Aorta (tissue), 5 donors: ENCODE measurements around the gene RASAL1. TPM values are rescaled to one million over a fixed set of nuclear protein-coding genes. Genes with fewer than 3 reads are reported as not detected.

Experiments used
- ATAC-seq: fragments of 200-7000 bp; cut with Tn5 transposase; one replicate; pipeline ENCODE4 v1.9.1; 2022; ENCODE audit warnings: moderate library complexity; ENCODE audit not compliant: low FRiP score
- DNase-seq, 2 donors: peaks; one replicate each; pipeline ENCODE4 v3.0.0-alpha.2; 2020
- H3K27ac ChIP-seq, 2 donors: one replicate each; pipeline ENCODE4 v1.5.1; 2013; ENCODE audit warnings: low read length in 2 of 2, mild to moderate bottlenecking in 2 of 2, moderate library complexity in 2 of 2, control low read depth in 1 of 2, inconsistent platforms in 1 of 2, low read depth in 1 of 2
- H3K27me3 ChIP-seq, 2 donors: one replicate each; pipeline ENCODE4 v1.6.1; 2013; ENCODE audit warnings: control low read depth in 1 of 2, low read length in 1 of 2, mild to moderate bottlenecking in 1 of 2, moderate library complexity in 1 of 2; ENCODE audit not compliant: insufficient read depth in 2 of 2, control insufficient read depth in 1 of 2
- H3K36me3 ChIP-seq, 2 donors: one replicate each; pipeline ENCODE4 v1.6.1; 2013; ENCODE audit warnings: control low read depth in 1 of 2, low read length in 1 of 2, mild to moderate bottlenecking in 1 of 2; ENCODE audit not compliant: insufficient read depth in 2 of 2, control insufficient read depth in 1 of 2
- H3K4me1 ChIP-seq, 2 donors: one replicate each; pipeline ENCODE4 v1.6.1; 2013; ENCODE audit warnings: low read length in 2 of 2, control low read depth in 1 of 2, mild to moderate bottlenecking in 1 of 2, moderate library complexity in 1 of 2; ENCODE audit not compliant: insufficient read depth in 2 of 2, control insufficient read depth in 1 of 2
- H3K4me3 ChIP-seq, 2 donors: one replicate each; pipeline ENCODE4 v1.5.1; 2013; ENCODE audit warnings: low read length in 2 of 2, control low read depth in 1 of 2, mild to moderate bottlenecking in 1 of 2
- H3K9me3 ChIP-seq: one replicate; pipeline ENCODE4 v1.6.1; 2013; ENCODE audit warnings: mild to moderate bottlenecking, low read length; ENCODE audit not compliant: control insufficient read depth
- WGBS, 2 donors: extraction: QIAGEN DNeasy Blood & Tissue Kit; methylation state at CpG; one replicate each; pipeline ENCODE4 v1.1.7; 2013; 5-methylcytosine and 5-hydroxymethylcytosine counted together
- intact Hi-C, 2 donors: fragments of 100-400 bp; cut with DNase I; formaldehyde crosslinking; loops; one replicate each; pipeline versions ENCODE4 v1.14.2 to v1.15.0; 2022
- polyA plus RNA-seq, 2 donors: library from polyadenylated mRNA; stranded (reverse); fragments of 200-250 nt; gene quantifications; one replicate each; pipeline ENCODE4 v1.2.3, GENCODE V29; 2013
- total RNA-seq, 2 donors: library from RNA; stranded (reverse); fragmentation: NEBNext Ultra II Directional; extraction: Animal tissue kit (Norgen Biotek cat#: 25700); gene quantifications; one replicate each; pipeline ENCODE4 v1.2.1, GENCODE V29; 2021
- donor health status: healthy with polysubstance abuse.
- donor health status: Bipolar disorder and iron deficiency.
- donor health status: DM: no; HTN: no; CAD: no.
- donor health status: DM: no; HTN: no; CAD: no.
- donor health status: DM: yes; HTN: yes; CAD: no.

RASAL1 gene
- total and polyA plus RNA-seq, 4 donors, result not detected

- Histone ChIP-seq H3K4me3 (no peak overlapping the region), H3K9me3 (no peaks in the 10 kb centered on the region), H3K4me1 (no peaks in the 10 kb centered on the region), H3K27me3 (no peaks in the 10 kb centered on the region), H3K27ac (no peak overlapping the region), H3K36me3 (no peaks in the 10 kb centered on the region)
- 93 to 94% methylated on average over 1 of the region's 1 CpG for WGBS, 2 donors
- no peak for ATAC-seq
- intact Hi-C loops, result no loop called here
- DNase-seq, result no peak
Measured at GRCh38 chr12:113058553-113058952, 77.0 kb downstream of the RASAL1 start.

GRCh38 chr12:113057565-113058485, 77.7 kb downstream of the RASAL1 start:
- Histone ChIP-seq H3K4me3 (no peak overlapping the region), H3K27ac (no peak overlapping the region), H3K27me3 (no peaks in the 10 kb centered on the region), H3K36me3 (no peaks in the 10 kb centered on the region), H3K9me3 (no peaks in the 10 kb centered on the region), H3K4me1 (no peaks in the 10 kb centered on the region)
- no peak for DNase-seq
- intact Hi-C loops, result no loop called here
- 57 to 62% methylated on average over 42 to 44 of the region's 44 CpGs for WGBS, 2 donors
- ATAC-seq, result no peak

- intact Hi-C loops, result no loop called here
- no peaks in the 10 kb centered on the region for H3K4me1 ChIP-seq
- DNase-seq, result no peak
- H3K4me3 ChIP-seq, result peak within 1 kb of the TSS in 1 of 2 donors; percentile 17
- no peak within 1 kb of the TSS for H3K27ac ChIP-seq
- 0 to 1% methylated on average over 49 to 94 of the region's 94 CpGs for WGBS, 2 donors
- H3K9me3 ChIP-seq, result no peaks in the 10 kb centered on the region
- H3K36me3 ChIP-seq, result no peaks in the 10 kb centered on the region
- ATAC-seq, result peak; percentile 57
- no peaks in the 10 kb centered on the region for H3K27me3 ChIP-seq
Measured at GRCh38 chr12:113056631-113057488, 78.7 kb downstream of the RASAL1 start, which contains the start of gene DTX1. DTX1 (plus strand) TSS chr12:113056730; CDS start chr12:113058193, 1,463 bp downstream.

GRCh38 chr12:113056381-113056630, 79.3 kb downstream of the RASAL1 start:
- no peaks in the 10 kb centered on the region for H3K27me3 ChIP-seq
- H3K27ac ChIP-seq, result no peak overlapping the region
- 4 to 9% methylated on average over 8 of the region's 8 CpGs for WGBS, 2 donors
- H3K4me3 ChIP-seq, result peak overlapping the region in 1 of 2 donors; percentile 17
- DNase-seq, result no peak
- intact Hi-C loops, result no loop called here
- no peaks in the 10 kb centered on the region for H3K9me3 ChIP-seq
- no peak for ATAC-seq
- no peaks in the 10 kb centered on the region for H3K36me3 ChIP-seq
- H3K4me1 ChIP-seq, result no peaks in the 10 kb centered on the region

- Histone ChIP-seq H3K36me3 (no peaks in the 10 kb centered on the region), H3K4me1 (no peaks in the 10 kb centered on the region), H3K4me3 (no peak overlapping the region), H3K9me3 (no peaks in the 10 kb centered on the region), H3K27me3 (no peaks in the 10 kb centered on the region), H3K27ac (no peak overlapping the region)
- ATAC-seq (no peak), DNase-seq (no peak)
- 40 to 46% methylated on average over 12 to 13 of the region's 13 CpGs for WGBS, 2 donors
- intact Hi-C loops, result no loop called here
Measured at GRCh38 chr12:113055594-113056380, 79.8 kb downstream of the RASAL1 start.

GRCh38 chr12:113054948-113055486, 80.5 kb downstream of the RASAL1 start:
- ATAC-seq (no peak), DNase-seq (no peak)
- intact Hi-C loops, result loop anchor here in 1 of 2 donors (5.0 kb wide), 1 partner anchor 97 kb away; no protein-coding TSS in a partner anchor
- Histone ChIP-seq H3K9me3 (no peaks in the 10 kb centered on the region), H3K4me3 (no peak overlapping the region), H3K36me3 (no peaks in the 10 kb centered on the region), H3K27me3 (no peaks in the 10 kb centered on the region), H3K4me1 (no peaks in the 10 kb centered on the region), H3K27ac (no peak overlapping the region)
- 67 to 72% methylated on average over 4 of the region's 4 CpGs for WGBS, 2 donors

GRCh38 chr12:113052326-113052725, 83.2 kb downstream of the RASAL1 start:
- intact Hi-C loops, result loop anchor here in 1 of 2 donors (5.0 kb wide), 1 partner anchor 100 kb away; no protein-coding TSS in a partner anchor

GRCh38 chr12:113051759-113052158, 83.8 kb downstream of the RASAL1 start:
- Histone ChIP-seq H3K9me3 (no peaks in the 10 kb centered on the region), H3K27me3 (no peaks in the 10 kb centered on the region), H3K36me3 (no peaks in the 10 kb centered on the region), H3K4me3 (no peak overlapping the region), H3K27ac (no peak overlapping the region), H3K4me1 (no peaks in the 10 kb centered on the region)
- ATAC-seq, result no peak
- DNase-seq, result no peak
- intact Hi-C loops, result loop anchor here in 1 of 2 donors (5.0 kb wide), 1 partner anchor 101 kb away; no protein-coding TSS in a partner anchor
- 80 to 81% methylated on average over 4 of the region's 4 CpGs for WGBS, 2 donors

More at GRCh38 chr12:113052326-113052725, 83.2 kb downstream of the RASAL1 start:
- H3K27ac ChIP-seq, result no peak overlapping the region
- 45 to 47% methylated on average over 4 of the region's 4 CpGs for WGBS, 2 donors
- H3K4me3 ChIP-seq, result no peak overlapping the region
- DNase-seq (no peak), ATAC-seq (no peak)
- no peaks in the 10 kb centered on the region for H3K9me3 ChIP-seq
- H3K27me3 ChIP-seq, result no peaks in the 10 kb centered on the region
- no peaks in the 10 kb centered on the region for H3K4me1 ChIP-seq
- no peaks in the 10 kb centered on the region for H3K36me3 ChIP-seq
